HL-60 (cell line): ENCODE results near the gene SPATA20.

Source experiments
- DNase-seq, 2 experiments: peaks; one replicate each; pipeline ENCODE4 v3.0.0-alpha.2; 2010 to 2020; ENCODE audit warnings: low read depth in 1 of 2, low spot score in 1 of 2
- H3K27ac ChIP-seq: fragments of 250-450 bp; sonication (Bioruptor Pico); replicated peaks from 2 replicates; pipeline ENCODE4 v1.5.1; 2020; ENCODE audit warnings: mild to moderate bottlenecking, moderate library complexity
- H3K27me3 ChIP-seq: fragments of 250-450 bp; sonication (Bioruptor Pico); 2 replicates; pipeline ENCODE4 v1.5.1; 2021; ENCODE audit warnings: mild to moderate bottlenecking, moderate library complexity; ENCODE audit not compliant: insufficient read depth, poor library complexity, severe bottlenecking
- H3K4me3 ChIP-seq: replicated peaks from 2 replicates; pipeline ENCODE4 v1.5.1; 2011; ENCODE audit warnings: mild to moderate bottlenecking, control low read depth, low read length; ENCODE audit not compliant: insufficient read depth
- CTCF ChIP-seq: IDR thresholded peaks from one replicate; pipeline ENCODE4 v1.5.1; 2011; ENCODE audit warnings: low read length, control low read depth, inconsistent platforms; ENCODE audit not compliant: insufficient read depth
- GABPA ChIP-seq: IDR thresholded peaks from 2 replicates; pipeline ENCODE4 v1.6.1; 2012; ENCODE audit warnings: low read depth
- POLR2AphosphoS5 ChIP-seq: IDR thresholded peaks from 2 replicates; pipeline ENCODE4 v1.6.1; 2012; ENCODE audit warnings: low read depth
- REST ChIP-seq: IDR thresholded peaks from 2 replicates; pipeline ENCODE4 v1.6.1; 2012; ENCODE audit warnings: low read depth; ENCODE audit not compliant: insufficient replicate concordance
- SPI1 ChIP-seq: IDR thresholded peaks from 2 replicates; pipeline ENCODE4 v1.6.1; 2012; ENCODE audit warnings: low read depth, mild to moderate bottlenecking, borderline replicate concordance

The SPATA20 gene

GRCh38 chr17:50544516-50544915 lies 2.5 kb upstream of the SPATA20 start:
- TF ChIP-seq CTCF (no peak), POLR2AphosphoS5 (no peak), REST (no peak), GABPA (no peak), SPI1 (no peak)
- H3K4me3 ChIP-seq, result no peak overlapping the region
- peaks cover 3% of the 10 kb centered on the region for H3K27me3 ChIP-seq
- H3K27ac ChIP-seq, result no peak overlapping the region
- DNase-seq, result no peak

GRCh38 chr17:50545311-50545710 lies 1.7 kb upstream of the SPATA20 start:
- TF ChIP-seq SPI1 (no peak), REST (no peak), POLR2AphosphoS5 (no peak), GABPA (no peak), CTCF (no peak)
- Histone ChIP-seq H3K27ac (no peak overlapping the region), H3K4me3 (no peak overlapping the region), H3K27me3 (peaks cover 3% of the 10 kb centered on the region)
- DNase-seq, result no peak

GRCh38 chr17:50546701-50547034 lies 306 bp upstream of the SPATA20 start:
- peak overlapping the region; percentile 52 for H3K4me3 ChIP-seq
- TF ChIP-seq SPI1, result no peak
- TF ChIP-seq GABPA, result no peak
- TF ChIP-seq REST, result no peak
- no peak for TF ChIP-seq CTCF

More at GRCh38 chr17:50546701-50547034, 306 bp upstream of the SPATA20 start:
- Histone ChIP-seq H3K27ac (no peak overlapping the region), H3K27me3 (peaks cover 3% of the 10 kb centered on the region)
- no peak for DNase-seq
